ENCODE data around the gene SCMH1.

DNA sequence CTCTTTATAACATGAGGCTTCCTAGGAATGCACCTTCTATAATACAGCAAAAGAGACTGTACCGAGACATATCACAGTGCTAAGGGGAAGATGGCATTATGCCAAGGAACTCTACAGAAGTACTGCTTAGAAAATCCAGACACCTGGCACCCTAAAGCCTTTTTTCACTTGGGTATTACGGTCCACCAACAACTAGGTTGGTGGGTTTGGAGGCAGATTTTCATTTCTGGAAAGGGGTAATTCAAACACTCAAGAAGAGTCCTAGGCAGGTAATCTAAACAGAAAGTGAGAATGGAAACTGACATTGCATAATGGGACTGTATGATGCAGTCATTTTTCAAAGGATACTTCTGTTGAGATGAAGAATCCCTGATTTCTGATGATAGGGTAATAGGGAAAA is 19.6 kb downstream of the SCMH1 start:
- TF ChIP-seq, protein P1, sequence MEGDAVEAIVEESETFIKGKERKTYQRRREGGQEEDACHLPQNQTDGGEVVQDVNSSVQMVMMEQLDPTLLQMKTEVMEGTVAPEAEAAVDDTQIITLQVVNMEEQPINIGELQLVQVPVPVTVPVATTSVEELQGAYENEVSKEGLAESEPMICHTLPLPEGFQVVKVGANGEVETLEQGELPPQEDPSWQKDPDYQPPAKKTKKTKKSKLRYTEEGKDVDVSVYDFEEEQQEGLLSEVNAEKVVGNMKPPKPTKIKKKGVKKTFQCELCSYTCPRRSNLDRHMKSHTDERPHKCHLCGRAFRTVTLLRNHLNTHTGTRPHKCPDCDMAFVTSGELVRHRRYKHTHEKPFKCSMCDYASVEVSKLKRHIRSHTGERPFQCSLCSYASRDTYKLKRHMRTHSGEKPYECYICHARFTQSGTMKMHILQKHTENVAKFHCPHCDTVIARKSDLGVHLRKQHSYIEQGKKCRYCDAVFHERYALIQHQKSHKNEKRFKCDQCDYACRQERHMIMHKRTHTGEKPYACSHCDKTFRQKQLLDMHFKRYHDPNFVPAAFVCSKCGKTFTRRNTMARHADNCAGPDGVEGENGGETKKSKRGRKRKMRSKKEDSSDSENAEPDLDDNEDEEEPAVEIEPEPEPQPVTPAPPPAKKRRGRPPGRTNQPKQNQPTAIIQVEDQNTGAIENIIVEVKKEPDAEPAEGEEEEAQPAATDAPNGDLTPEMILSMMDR (IDR thresholded peaks at IDR 0.05): no peak
- TF ChIP-seq POLR2A (IDR thresholded peaks at IDR 0.05; ENCODE audit: low read depth): no peak
- no peak for TF ChIP-seq POLR2AphosphoS5 (IDR thresholded peaks at IDR 0.05)
- TF ChIP-seq EP300 (IDR thresholded peaks at IDR 0.05): no peak
